Measurements from ENCODE around the gene CYGB. TPM values are rescaled to one million over a fixed set of nuclear protein-coding genes. Genes with fewer than 3 reads are reported as not detected.

The CYGB gene
- total and polyA plus RNA-seq, 9 of the 15 experiments (the other 6 are each of a cell fraction or from before 2014, with no cell fraction given) = 0.08 to 0.95 (median 0.18) TPM; not detected in 5

DNA sequence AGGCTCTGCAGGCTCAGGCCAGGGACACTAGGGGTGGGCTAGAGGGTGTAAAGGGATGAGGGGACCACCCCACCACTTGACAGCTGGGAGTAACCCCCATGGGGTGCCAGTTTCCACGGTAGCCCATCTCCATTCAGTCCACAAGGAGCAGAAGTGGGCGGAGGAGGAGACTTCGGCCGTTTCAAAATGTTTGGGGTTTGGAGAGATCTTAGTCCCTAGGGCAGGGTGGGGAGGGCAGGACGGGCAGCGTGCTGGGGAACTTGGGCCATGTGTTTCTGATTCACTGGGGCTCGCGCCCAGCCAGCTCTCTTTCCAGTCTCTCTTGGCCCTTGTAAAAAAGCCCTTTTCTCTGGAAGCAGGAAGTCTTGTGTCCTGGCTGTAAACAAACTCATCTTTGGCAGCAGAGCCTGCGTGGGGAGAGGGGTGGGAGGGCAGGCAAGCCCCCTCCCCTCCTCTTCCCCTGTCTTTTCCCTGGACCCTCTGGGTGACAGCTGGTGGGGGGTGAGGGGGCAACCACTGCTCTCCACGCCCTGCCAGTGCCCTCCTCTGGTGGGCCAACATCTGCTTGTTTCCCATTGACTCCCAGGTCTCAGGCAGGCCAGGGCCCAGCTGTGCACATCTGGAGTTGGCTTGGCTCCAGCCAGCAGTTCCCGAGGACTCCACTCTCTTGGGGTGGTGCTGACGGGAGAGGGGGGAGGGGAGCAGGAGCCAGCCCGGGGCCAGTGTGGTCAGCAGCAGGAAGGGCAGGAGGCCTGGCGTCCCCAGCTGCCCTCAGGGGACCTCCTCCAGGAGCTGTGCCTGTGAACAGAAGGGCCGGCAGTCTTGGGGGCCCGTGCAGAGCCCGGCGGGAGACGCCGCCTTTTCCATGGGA is 8.1 kb downstream of the CYGB start (continued):
- TF ChIP-seq, protein P1, sequence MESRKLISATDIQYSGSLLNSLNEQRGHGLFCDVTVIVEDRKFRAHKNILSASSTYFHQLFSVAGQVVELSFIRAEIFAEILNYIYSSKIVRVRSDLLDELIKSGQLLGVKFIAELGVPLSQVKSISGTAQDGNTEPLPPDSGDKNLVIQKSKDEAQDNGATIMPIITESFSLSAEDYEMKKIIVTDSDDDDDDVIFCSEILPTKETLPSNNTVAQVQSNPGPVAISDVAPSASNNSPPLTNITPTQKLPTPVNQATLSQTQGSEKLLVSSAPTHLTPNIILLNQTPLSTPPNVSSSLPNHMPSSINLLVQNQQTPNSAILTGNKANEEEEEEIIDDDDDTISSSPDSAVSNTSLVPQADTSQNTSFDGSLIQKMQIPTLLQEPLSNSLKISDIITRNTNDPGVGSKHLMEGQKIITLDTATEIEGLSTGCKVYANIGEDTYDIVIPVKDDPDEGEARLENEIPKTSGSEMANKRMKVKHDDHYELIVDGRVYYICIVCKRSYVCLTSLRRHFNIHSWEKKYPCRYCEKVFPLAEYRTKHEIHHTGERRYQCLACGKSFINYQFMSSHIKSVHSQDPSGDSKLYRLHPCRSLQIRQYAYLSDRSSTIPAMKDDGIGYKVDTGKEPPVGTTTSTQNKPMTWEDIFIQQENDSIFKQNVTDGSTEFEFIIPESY (CRISPR knock-in tag; IDR thresholded peaks at IDR 0.05) = no peak
- TF ChIP-seq ZNF431 (CRISPR knock-in tag; IDR thresholded peaks at IDR 0.05) (no peak), RBM39 (optimal IDR thresholded peaks at IDR 0.05; ENCODE audit: low read depth, low read length) (no peak), ZNF146 (CRISPR knock-in tag; IDR thresholded peaks at IDR 0.05; ENCODE audit: unreplicated experiment) (no peak), FOXJ2 (tag; IDR thresholded peaks at IDR 0.05) (no peak), SMARCA4 (IDR thresholded peaks at IDR 0.05) (no peak; the same call in 1 of the 2 replicates), ZC3H4 (CRISPR knock-in tag; IDR thresholded peaks at IDR 0.05; ENCODE audit: borderline replicate concordance) (no peak), HDAC2 (IDR thresholded peaks at IDR 0.05) (0 out of 2 replicates have a peak, but pooled peaks have one; percentile 21), RAD21 (CRISPR knock-in tag; conservative IDR thresholded peaks at IDR 0.05 in 1 of 2, IDR thresholded peaks at IDR 0.05 in 1 of 2) (no peak)
- TF ChIP-seq, protein P2, sequence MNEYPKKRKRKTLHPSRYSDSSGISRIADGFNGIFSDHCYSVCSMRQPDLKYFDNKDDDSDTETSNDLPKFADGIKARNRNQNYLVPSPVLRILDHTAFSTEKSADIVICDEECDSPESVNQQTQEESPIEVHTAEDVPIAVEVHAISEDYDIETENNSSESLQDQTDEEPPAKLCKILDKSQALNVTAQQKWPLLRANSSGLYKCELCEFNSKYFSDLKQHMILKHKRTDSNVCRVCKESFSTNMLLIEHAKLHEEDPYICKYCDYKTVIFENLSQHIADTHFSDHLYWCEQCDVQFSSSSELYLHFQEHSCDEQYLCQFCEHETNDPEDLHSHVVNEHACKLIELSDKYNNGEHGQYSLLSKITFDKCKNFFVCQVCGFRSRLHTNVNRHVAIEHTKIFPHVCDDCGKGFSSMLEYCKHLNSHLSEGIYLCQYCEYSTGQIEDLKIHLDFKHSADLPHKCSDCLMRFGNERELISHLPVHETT (CRISPR knock-in tag; conservative IDR thresholded peaks at IDR 0.05 in 1 of 2, IDR thresholded peaks at IDR 0.05 in 1 of 2) = peak in 1 of 2 experiments; percentile 33; a peak in 2 of 4 replicates
- TF ChIP-seq, protein P3, sequence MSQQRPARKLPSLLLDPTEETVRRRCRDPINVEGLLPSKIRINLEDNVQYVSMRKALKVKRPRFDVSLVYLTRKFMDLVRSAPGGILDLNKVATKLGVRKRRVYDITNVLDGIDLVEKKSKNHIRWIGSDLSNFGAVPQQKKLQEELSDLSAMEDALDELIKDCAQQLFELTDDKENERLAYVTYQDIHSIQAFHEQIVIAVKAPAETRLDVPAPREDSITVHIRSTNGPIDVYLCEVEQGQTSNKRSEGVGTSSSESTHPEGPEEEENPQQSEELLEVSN (IDR thresholded peaks at IDR 0.05; ENCODE audit: borderline replicate concordance in 1 of 2, extremely low read depth in 1 of 2, insufficient read depth in 1 of 2, insufficient read length in 1 of 2, low read depth in 1 of 2, low read length in 1 of 2, poor library complexity in 1 of 2, severe bottlenecking in 1 of 2) = peak in 1 of 2 experiments; percentile 69
- TF ChIP-seq, protein P4, sequence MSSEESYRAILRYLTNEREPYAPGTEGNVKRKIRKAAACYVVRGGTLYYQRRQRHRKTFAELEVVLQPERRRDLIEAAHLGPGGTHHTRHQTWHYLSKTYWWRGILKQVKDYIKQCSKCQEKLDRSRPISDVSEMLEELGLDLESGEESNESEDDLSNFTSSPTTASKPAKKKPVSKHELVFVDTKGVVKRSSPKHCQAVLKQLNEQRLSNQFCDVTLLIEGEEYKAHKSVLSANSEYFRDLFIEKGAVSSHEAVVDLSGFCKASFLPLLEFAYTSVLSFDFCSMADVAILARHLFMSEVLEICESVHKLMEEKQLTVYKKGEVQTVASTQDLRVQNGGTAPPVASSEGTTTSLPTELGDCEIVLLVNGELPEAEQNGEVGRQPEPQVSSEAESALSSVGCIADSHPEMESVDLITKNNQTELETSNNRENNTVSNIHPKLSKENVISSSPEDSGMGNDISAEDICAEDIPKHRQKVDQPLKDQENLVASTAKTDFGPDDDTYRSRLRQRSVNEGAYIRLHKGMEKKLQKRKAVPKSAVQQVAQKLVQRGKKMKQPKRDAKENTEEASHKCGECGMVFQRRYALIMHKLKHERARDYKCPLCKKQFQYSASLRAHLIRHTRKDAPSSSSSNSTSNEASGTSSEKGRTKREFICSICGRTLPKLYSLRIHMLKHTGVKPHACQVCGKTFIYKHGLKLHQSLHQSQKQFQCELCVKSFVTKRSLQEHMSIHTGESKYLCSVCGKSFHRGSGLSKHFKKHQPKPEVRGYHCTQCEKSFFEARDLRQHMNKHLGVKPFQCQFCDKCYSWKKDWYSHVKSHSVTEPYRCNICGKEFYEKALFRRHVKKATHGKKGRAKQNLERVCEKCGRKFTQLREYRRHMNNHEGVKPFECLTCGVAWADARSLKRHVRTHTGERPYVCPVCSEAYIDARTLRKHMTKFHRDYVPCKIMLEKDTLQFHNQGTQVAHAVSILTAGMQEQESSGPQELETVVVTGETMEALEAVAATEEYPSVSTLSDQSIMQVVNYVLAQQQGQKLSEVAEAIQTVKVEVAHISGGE (CRISPR knock-in tag; IDR thresholded peaks at IDR 0.05) = peak in 1 of 3 experiments; percentile 68; a peak in 1 of 6 replicates
- TF ChIP-seq, protein P5, sequence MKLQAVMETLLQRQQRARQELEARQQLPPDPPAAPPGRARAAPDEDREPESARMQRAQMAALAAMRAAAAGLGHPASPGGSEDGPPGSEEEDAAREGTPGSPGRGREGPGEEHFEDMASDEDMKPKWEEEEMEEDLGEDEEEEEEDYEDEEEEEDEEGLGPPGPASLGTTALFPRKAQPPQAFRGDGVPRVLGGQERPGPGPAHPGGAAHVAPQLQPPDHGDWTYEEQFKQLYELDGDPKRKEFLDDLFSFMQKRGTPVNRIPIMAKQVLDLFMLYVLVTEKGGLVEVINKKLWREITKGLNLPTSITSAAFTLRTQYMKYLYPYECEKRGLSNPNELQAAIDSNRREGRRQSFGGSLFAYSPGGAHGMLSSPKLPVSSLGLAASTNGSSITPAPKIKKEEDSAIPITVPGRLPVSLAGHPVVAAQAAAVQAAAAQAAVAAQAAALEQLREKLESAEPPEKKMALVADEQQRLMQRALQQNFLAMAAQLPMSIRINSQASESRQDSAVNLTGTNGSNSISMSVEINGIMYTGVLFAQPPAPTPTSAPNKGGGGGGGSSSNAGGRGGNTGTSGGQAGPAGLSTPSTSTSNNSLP (IDR thresholded peaks at IDR 0.05; ENCODE audit: borderline replicate concordance, low read depth, low read length) = no peak

Measured in K562 (cell line).